Stimulated activated CD4-positive, alpha-beta T cell treated with anti-CD3 and anti-CD28 coated beads, Interleukin-15, amount 100 ng/mL, for 48 hours (primary cell): ENCODE data around the gene TMCC3.

Experiments
- DNase-seq, 2 donors: peaks; one replicate each; pipeline ENCODE4 v3.0.0-alpha.2; 2020; ENCODE audit warnings: low read depth in 2 of 2

The TMCC3 gene

GRCh38 chr12:94673496-94673895 lies 23.1 kb upstream of the TMCC3 start:
- no peak for DNase-seq

DNA sequence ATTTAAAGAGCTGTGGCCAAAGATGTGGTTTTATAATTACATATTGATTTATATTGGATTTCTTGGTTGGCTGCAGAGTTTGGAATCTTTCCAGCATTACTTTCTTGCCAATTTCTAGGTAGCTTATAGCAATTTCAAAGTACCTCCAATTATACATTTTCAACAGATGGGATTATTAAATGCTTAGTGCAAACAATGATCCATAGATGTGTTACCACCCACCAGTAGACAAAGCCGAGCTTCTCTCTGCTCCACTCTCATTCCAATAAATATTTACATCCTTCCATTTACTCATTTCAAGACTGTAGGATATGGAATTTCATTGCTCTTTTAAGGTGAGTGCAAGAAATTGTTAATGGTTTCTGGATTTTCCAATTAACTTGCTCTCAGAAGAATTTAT lies 21.6 kb upstream of the TMCC3 start:
- DNase-seq = no peak

GRCh38 chr12:94670898-94671297 lies 20.5 kb upstream of the TMCC3 start:
- no peak for DNase-seq

DNA sequence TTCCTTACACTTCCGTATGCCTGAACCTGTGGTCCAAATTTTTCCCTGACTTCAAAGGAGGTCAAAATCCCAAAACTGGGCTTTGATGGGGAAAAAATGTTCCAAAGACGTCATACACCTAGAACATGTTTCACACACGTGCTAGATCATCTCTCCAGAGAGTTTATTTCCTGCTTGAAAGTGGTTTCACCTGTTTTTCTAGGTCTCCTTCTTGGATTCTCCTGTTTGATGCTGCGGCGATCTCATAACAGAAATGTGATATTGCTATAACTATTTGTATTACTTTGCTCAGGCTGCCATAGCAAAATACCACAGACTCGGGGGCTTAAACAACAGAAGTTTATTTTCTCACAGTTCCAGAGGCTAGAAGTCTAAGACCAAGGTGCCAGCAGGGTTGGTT lies 19.7 kb upstream of the TMCC3 start:
- no peak for DNase-seq

DNA sequence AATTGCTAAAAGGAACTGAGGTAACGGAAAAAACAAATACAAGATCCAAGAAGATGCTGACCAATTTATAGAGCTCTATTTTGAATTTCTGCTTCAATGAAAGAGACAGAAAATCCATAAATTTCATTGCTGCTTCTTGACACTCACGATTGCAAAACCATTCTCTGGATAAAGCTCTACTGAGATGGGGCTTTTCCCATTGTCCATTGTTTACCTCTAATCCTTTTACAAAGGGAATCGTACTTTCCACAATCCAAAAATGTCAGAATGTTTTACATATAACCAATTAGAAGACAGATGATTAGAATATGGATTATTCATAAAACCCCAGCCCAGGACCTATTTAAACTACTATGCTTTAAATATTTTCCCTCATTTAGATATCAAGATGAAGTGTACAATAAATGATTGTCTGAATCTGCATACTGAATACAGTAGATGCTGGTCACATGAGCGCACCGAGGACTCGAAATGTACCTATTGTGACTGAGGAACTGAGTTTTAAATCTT lies 16.7 kb upstream of the TMCC3 start:
- DNase-seq = no peak

GRCh38 chr12:94666158-94666557 lies 15.8 kb upstream of the TMCC3 start:
- DNase-seq = no peak

DNA sequence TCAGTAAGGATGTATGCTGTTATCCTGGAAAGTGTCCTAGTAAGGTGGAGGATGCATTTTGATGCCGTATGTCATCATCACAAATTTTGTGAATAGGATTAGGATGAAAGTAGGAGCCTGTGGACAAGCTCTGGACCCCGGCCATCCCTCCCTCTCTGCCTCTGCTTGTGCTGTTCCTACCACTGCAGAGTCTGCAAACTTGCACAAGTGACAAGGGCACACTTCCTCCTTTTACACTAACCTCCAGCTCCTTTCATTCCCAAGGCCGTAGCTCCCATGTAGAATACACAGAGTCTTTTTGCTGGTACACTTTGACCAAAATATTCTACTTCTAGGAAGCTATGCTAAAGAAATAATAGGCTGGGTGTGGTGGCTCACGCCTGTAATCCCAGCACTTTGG lies 13.3 kb upstream of the TMCC3 start:
- no peak for DNase-seq

DNA sequence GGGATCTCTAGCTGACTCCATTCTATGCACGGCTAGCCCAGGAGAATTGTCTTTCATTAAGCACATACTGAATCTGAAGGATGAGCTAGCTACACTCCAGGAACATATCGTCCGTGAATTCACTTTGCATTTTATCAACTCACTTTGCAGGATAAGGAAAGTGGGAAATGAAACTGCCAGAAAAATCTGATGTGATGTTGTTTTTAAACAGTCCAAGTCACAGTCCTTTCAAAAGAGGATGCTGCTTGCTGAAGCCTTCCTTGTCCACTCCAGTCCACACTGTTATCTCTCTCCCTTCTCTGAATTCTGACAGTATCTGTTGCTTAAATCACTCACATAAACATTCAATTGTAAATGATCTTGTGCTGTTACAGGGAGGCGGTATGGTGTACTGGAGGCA lies 12.7 kb upstream of the TMCC3 start:
- no peak for DNase-seq

- DNase-seq = no peak
Measured at GRCh38 chr12:94660436-94660835, 10.1 kb upstream of the TMCC3 start.

GRCh38 chr12:94659346-94659930 lies 9.1 kb upstream of the TMCC3 start:
- DNase-seq = no peak

DNA sequence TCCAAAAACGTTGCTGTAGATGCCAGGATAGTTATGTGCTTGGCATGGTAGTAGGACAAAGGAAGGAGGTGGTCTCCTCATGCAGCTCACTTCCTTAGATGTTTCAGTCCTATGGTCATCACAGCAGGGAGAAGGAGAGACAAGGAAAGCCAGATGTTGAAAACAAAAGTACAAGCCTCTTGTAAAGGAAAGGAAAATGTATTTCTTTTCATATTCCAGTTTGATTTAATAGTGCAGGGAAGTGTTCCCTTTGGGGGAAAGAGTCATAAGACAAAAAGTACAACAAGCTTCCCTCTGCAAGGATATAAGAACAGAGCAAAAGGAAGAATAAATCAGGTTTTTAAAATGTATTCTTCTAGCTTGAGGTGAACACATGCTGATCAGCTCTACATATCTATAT lies 8.6 kb upstream of the TMCC3 start:
- DNase-seq = no peak

GRCh38 chr12:94656556-94656955 lies 6.2 kb upstream of the TMCC3 start:
- no peak for DNase-seq

DNA sequence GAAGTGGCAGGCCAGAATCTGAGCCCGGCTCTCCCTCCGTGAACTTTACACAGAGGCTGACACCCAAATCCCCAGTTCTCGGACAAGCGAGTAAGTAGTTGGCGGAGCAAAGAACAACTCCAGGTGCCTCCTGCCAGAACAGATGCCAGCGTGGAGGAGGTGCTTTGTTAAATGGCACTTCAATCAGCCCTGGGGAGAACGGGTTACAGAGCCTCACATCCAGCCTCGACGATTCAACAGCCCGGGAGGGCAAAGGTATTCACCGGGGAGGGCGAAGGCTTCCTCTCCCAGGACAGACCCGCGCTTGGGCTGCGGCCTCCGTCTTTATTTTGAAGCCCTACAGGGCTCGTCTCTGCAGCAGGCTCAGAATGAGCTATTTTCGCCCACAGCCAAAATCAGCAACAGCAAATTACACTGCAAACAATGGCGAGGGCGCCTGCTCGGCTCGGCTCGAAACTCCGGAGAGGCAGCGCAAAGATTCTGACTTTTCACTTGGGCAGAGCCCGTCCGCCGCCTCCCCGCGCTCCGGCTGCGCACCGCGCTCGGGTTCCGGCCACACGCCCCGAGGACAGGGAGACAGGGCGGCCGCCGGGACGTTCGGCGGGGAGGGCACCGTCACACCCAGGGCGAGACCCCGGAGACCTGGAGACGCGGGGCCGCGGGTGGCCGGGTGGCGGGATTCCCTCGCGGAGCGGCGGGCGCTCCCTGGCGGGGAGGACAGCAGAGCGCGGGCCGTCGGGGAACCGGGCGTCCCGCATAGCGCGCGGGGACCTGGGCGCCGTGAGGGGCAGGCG lies 811 bp downstream of the TMCC3 start:
- peak in 1 of 2 donors; percentile 18 for DNase-seq

GRCh38 chr12:94648578-94648977 lies 1.8 kb downstream of the TMCC3 start:
- DNase-seq = no peak

GRCh38 chr12:94644141-94644979 lies 6.0 kb downstream of the TMCC3 start:
- no peak for DNase-seq

GRCh38 chr12:94643606-94644005 lies 6.8 kb downstream of the TMCC3 start:
- no peak for DNase-seq

DNA sequence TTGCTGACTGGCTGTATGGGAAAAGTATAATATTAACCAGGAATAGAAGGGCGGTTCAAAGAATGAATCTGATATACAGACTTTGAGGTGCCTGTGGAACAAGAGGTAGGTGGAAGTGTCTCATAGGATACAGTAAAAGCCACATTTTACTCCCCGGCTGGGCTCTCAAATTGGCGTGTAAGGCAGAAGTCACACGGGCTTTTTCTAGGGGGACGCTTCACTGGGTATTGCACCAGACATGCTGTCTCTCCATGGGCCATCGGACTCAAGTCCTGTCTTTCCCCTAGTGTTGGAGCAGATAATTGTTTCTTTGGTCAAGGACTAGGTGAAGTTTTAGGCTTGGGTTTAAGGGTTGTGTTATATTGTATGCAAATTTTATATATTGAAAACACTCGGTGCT lies 9.1 kb downstream of the TMCC3 start:
- DNase-seq = no peak

DNA sequence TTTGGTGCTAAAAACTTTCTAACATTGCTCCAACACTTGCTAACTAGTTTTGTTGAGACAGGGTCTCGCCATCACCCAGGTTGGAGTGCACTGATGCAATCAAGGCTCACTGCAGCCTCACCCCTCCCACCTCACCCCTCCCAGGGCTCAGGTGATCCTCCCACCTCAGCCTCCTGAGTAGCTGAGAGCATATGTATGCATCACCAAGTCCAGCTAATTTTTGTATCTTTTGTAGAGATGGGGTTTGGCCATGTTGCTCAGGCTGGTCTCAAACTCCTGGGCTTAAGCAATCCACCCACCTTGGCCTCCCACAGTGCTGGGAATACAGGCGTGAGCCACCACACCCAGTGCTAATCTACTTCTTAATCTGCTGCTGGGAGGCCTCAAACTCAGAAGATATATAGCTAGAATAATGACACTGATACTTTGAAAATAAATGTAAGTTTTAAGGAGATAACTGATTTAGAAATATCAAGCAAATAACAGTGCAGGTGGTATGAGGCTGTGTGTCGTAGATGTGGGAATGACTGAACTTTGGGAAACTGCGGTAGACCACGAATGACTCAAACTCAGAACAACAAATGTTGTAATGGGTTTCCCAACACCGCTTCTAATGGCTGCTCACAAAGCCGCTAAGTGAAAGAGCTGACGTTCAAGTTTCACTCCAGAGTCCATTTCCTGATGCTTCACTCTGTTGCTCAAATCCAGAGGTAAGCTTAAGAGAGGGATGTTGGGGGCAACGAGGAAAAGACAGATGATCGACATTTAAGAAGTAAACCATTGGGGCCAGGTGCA lies 10.0 kb downstream of the TMCC3 start:
- DNase-seq = peak; percentile 34 to 51

DNA sequence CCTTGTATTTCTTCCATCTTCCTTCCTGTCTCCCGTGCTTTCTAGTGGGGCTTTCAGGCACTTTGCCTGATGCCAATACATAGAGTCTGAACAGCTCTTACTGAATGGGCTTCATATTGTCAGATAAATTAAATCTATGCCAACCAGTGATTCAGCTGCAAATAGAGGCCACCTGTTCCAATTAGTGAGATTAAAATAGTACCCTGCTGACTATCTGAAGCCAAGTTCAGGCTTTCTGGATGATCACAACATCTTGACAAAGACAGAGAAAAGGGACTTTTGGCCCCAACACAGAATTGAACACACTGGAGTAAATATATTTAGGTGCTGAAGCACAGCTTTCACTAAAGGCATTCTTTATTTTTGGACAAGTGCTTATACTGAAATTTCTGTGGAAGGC lies 11.8 kb downstream of the TMCC3 start:
- DNase-seq = no peak

DNA sequence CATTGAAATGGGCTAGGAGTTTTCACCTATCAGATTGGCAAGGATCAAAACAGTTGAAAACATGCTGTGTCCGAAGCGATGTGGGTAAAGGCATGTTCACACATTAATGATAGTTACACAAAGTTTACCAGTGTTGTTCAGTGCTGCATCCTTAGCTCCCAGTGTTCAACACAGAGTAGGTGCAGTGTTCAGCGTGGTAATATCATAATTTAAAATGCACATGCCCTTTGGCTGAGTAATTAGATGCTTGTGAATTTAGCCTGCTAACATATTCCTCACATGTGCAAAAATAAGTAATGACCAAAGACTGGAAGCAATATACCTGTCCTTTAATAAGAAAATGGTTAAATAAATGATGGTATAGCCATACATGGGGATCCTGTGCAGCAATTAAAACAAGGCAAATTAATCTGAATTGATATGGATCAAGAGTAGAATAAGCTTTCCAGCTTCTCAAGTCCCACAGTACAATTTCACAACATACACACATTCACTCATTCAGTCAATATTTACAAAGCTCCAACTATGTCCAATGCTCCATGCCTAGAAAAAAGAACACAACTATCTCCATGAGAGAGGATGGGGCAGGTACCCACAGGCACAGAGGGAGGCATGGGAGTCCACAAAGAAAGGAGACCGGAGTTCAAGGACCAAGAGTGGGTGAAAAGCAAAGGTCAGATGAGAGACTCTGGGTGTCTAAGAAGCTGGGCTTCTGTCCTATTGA lies 12.8 kb downstream of the TMCC3 start:
- no peak for DNase-seq

GRCh38 chr12:94636462-94637085 lies 13.8 kb downstream of the TMCC3 start:
- DNase-seq = no peak
